Activated T-helper 17 cell treated with anti-CD3 and anti-CD28 coated beads, Interleukin-2, amount 50 U/mL, for 72 hours (primary cell): ENCODE results near the gene SCARB2. TPM values are rescaled to one million over a fixed set of nuclear protein-coding genes. Genes with fewer than 3 reads are reported as not detected.
A peak's percentile ranks its signal among the peaks of the same experiment; 100 is the strongest.

Experiments
- ATAC-seq: fragments of 150-1000 bp; cut with Tn5 transposase; replicated peaks from 2 replicates; pipeline ENCODE4 v1.10.0; 2021; ENCODE audit warnings: mild to moderate bottlenecking, moderate library complexity
- H3K27ac Mint-ChIP-seq: one replicate; pipeline ENCODE4 v1.8.0; 2022; ENCODE audit warnings: mixed read lengths
- H3K27me3 Mint-ChIP-seq: one replicate; pipeline ENCODE4 v1.8.0; 2022; ENCODE audit warnings: mixed read lengths
- H3K36me3 Mint-ChIP-seq: one replicate; pipeline ENCODE4 v1.8.0; 2022; ENCODE audit warnings: low read depth, mild to moderate bottlenecking, mixed read lengths
- H3K4me1 Mint-ChIP-seq: one replicate; pipeline ENCODE4 v1.8.0; 2022; ENCODE audit warnings: mixed read lengths
- H3K4me3 Mint-ChIP-seq: one replicate; pipeline ENCODE4 v1.8.0; 2022; ENCODE audit warnings: mild to moderate bottlenecking, mixed read lengths
- H3K9me3 Mint-ChIP-seq: one replicate; pipeline ENCODE4 v1.8.0; 2022; ENCODE audit warnings: mixed read lengths
- total RNA-seq, 2 donors: library from RNA; stranded (reverse); gene quantifications; one replicate each; pipeline ENCODE4 v1.2.3, GENCODE V29; 2022

Gene SCARB2
- total RNA-seq, 2 donors from 2014 or later, result 3.0 to 15.9 TPM

DNA sequence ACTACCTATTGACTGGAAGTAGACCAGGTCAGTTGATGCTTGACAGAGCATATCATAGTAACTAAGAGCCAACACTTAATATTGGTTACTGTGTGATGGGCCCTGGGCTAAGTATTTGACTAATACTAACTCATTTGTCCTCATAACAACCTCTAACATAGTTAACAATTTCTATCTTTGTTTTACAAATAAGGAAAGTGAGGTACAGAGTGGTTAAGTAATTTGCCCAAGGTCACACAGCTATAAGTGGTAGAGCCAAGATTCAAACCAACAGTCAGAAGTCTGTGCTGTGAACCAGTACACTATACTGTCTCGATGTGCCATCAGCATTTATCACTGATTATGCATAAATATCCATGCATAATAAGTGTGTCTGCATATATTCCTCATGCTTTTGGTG, 38.3 kb downstream of the SCARB2 start:
- no peak overlapping the region for H3K4me3 Mint-ChIP-seq

GRCh38 chr4:76174216-76174615, 39.4 kb downstream of the SCARB2 start:
- peaks cover 45% of the 10 kb centered on the region for H3K36me3 Mint-ChIP-seq
- H3K27ac Mint-ChIP-seq, result no peak overlapping the region
- no peaks in the 10 kb centered on the region for H3K4me1 Mint-ChIP-seq
- H3K4me3 Mint-ChIP-seq, result no peak overlapping the region
- no peak for ATAC-seq
- no peaks in the 10 kb centered on the region for H3K9me3 Mint-ChIP-seq
- no peaks in the 10 kb centered on the region for H3K27me3 Mint-ChIP-seq

More for the DNA sequence above, 38.3 kb downstream of the SCARB2 start:
- no peaks in the 10 kb centered on the region for H3K4me1 Mint-ChIP-seq
- H3K36me3 Mint-ChIP-seq, result peaks cover 37% of the 10 kb centered on the region
- ATAC-seq, result no peak
- no peaks in the 10 kb centered on the region for H3K9me3 Mint-ChIP-seq
- no peaks in the 10 kb centered on the region for H3K27me3 Mint-ChIP-seq
- no peak overlapping the region for H3K27ac Mint-ChIP-seq

GRCh38 chr4:76168688-76169087, 44.9 kb downstream of the SCARB2 start:
- Mint-ChIP-seq H3K27me3 (no peaks in the 10 kb centered on the region), H3K4me1 (no peaks in the 10 kb centered on the region), H3K9me3 (no peaks in the 10 kb centered on the region), H3K27ac (no peak overlapping the region), H3K36me3 (peaks cover 46% of the 10 kb centered on the region), H3K4me3 (no peak overlapping the region)
- ATAC-seq, result no peak

GRCh38 chr4:76166480-76166879, 47.1 kb downstream of the SCARB2 start:
- no peaks in the 10 kb centered on the region for H3K4me1 Mint-ChIP-seq
- peaks cover 53% of the 10 kb centered on the region for H3K36me3 Mint-ChIP-seq
- no peak overlapping the region for H3K4me3 Mint-ChIP-seq
- H3K27me3 Mint-ChIP-seq, result no peaks in the 10 kb centered on the region
- ATAC-seq, result no peak
- H3K27ac Mint-ChIP-seq, result no peak overlapping the region
- H3K9me3 Mint-ChIP-seq, result no peaks in the 10 kb centered on the region

DNA sequence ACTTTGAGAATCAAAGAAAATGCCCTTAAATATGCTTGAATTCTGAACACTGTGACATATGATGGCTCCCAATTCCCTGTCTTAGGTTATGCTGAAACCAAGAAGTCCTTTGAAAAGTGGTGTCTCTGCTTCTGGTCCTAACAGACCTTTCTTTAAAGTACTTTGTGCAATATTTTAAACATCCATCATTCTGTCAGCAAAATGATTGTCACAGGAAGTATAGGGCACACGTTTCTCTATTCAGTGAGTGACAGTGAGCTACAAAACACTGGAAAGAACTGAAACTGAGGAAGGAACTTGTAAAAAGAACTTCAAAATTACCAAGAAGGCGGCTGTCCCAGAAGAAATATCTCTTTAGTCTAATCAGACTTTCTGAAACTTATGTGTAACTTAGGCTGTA, 53.3 kb downstream of the SCARB2 start:
- Mint-ChIP-seq H3K4me3 (no peak overlapping the region), H3K9me3 (no peaks in the 10 kb centered on the region), H3K4me1 (no peaks in the 10 kb centered on the region)

GRCh38 chr4:76156635-76157034, 57.0 kb downstream of the SCARB2 start:
- Mint-ChIP-seq H3K36me3 (peaks cover 13% of the 10 kb centered on the region), H3K4me1 (no peaks in the 10 kb centered on the region), H3K9me3 (peaks cover 5% of the 10 kb centered on the region), H3K27me3 (no peaks in the 10 kb centered on the region), H3K27ac (no peak overlapping the region), H3K4me3 (no peak overlapping the region)
- ATAC-seq, result no peak

More for the DNA sequence above, 53.3 kb downstream of the SCARB2 start:
- Mint-ChIP-seq H3K27me3 (no peaks in the 10 kb centered on the region), H3K27ac (no peak overlapping the region), H3K36me3 (peaks cover 36% of the 10 kb centered on the region)
- ATAC-seq, result no peak

- Mint-ChIP-seq H3K4me1 (no peaks in the 10 kb centered on the region), H3K36me3 (peaks cover 7% of the 10 kb centered on the region), H3K27me3 (no peaks in the 10 kb centered on the region)
Measured at GRCh38 chr4:76155979-76156378, 57.6 kb downstream of the SCARB2 start.

GRCh38 chr4:76153356-76153755, 60.3 kb downstream of the SCARB2 start:
- Mint-ChIP-seq H3K4me1 (peaks cover 13% of the 10 kb centered on the region), H3K36me3 (peaks cover 4% of the 10 kb centered on the region), H3K4me3 (no peak overlapping the region), H3K27me3 (no peaks in the 10 kb centered on the region), H3K27ac (no peak overlapping the region), H3K9me3 (peaks cover 5% of the 10 kb centered on the region)
- ATAC-seq, result no peak

More at GRCh38 chr4:76155979-76156378, 57.6 kb downstream of the SCARB2 start:
- H3K27ac Mint-ChIP-seq, result no peak overlapping the region
- ATAC-seq, result no peak
- peaks cover 5% of the 10 kb centered on the region for H3K9me3 Mint-ChIP-seq
- H3K4me3 Mint-ChIP-seq, result no peak overlapping the region

DNA sequence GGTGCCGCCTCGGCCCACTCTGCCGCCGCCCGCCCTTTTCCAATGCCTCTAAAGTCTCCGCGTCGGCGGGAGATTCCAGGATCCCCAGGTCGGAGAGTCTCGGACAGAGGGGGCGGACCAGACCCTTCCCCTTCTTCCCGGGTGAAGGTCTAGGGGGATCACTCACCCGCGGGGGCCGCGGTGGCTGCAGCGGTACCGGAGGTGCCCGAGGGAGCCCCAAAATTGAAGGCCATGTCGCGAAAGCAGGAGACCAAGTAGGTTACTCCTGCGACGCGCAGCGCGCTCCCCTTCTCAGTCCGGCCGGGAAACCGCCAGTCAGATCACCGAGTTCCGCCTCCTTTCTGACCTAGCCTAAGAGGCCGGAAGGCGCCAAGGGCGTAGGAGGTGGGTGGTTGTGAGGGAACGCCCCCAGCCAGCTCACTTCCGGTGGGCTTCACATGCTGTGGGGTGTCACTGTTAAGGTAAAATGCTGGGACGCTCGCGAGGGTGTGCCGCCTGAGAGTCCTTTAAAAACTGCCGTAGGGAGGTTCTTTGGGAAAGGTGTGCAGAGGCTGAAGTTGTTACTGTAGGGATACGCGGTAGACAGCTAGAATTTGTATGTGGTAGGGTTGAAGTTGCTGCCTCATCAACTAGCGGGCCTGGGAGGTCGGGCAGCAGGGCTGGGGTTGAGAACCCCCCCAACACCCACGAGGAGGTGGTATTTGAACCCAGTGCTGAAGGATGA, 65.3 kb downstream of the SCARB2 start, which contains the start of gene NUP54:
TSS of gene NUP54 (minus strand) at position 256 of the 724 bp plus-strand sequence. CDS start at position 233, 23 bp downstream.
- peak within 1 kb of the TSS; percentile 100 for H3K4me3 Mint-ChIP-seq
- peak; percentile 99 for ATAC-seq
- peaks cover 23% of the 10 kb centered on the region for H3K36me3 Mint-ChIP-seq
- peak within 1 kb of the TSS; percentile 99 for H3K27ac Mint-ChIP-seq
- H3K27me3 Mint-ChIP-seq, result no peaks in the 10 kb centered on the region
- H3K9me3 Mint-ChIP-seq, result no peaks in the 10 kb centered on the region
- peaks cover 14% of the 10 kb centered on the region for H3K4me1 Mint-ChIP-seq

DNA sequence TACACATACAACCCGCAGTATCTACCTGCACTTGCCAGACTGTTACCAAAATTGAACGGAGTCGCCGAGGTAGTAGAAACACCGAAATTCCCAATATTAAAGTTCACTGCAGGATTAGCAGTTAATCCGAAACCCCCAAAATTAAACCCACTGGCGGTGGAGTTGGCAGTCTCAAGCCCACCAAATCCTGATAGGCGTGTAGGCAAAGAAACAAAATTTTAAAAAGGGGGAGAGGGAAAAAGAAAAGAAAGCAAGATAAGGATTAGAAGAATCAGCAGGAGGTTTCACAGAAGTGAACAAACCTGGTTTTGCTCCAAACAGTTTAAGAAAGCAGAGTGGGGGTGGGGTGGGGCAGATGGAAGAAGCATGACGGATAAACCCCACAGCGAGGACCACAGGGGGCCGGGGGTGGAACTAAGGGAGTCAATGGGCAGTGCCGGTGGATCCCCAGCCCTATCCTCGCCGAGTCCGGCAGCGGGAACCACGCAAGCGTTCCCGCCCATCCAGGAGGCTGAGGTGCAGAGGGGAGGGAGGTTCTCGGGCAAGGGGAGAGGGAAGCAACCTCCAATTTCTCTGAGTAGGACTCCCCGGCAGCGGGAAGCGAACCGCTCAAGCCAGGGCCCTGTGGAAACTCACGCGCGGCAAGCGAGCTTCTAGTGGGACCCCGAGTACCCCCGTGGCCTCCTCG, 66.0 kb downstream of the SCARB2 start:
- peak; percentile 72 for ATAC-seq
- H3K9me3 Mint-ChIP-seq, result no peaks in the 10 kb centered on the region
- H3K4me1 Mint-ChIP-seq, result peaks cover 14% of the 10 kb centered on the region

GRCh38 chr4:76144546-76144945, 69.1 kb downstream of the SCARB2 start:
- ATAC-seq, result no peak
- Mint-ChIP-seq H3K4me3 (no peak overlapping the region), H3K27ac (no peak overlapping the region), H3K27me3 (no peaks in the 10 kb centered on the region), H3K4me1 (peaks cover 23% of the 10 kb centered on the region), H3K9me3 (no peaks in the 10 kb centered on the region), H3K36me3 (peaks cover 61% of the 10 kb centered on the region)

More for the DNA sequence above, 66.0 kb downstream of the SCARB2 start:
- Mint-ChIP-seq H3K27ac (peak overlapping the region; percentile 99), H3K27me3 (no peaks in the 10 kb centered on the region), H3K36me3 (peaks cover 30% of the 10 kb centered on the region), H3K4me3 (peak overlapping the region; percentile 100)

- Mint-ChIP-seq H3K36me3 (peaks cover 82% of the 10 kb centered on the region), H3K27ac (no peak overlapping the region), H3K4me3 (no peak overlapping the region), H3K27me3 (no peaks in the 10 kb centered on the region), H3K4me1 (peaks cover 19% of the 10 kb centered on the region), H3K9me3 (no peaks in the 10 kb centered on the region)
- no peak for ATAC-seq
Measured at GRCh38 chr4:76141241-76141640, 72.4 kb downstream of the SCARB2 start.

- no peak for ATAC-seq
- Mint-ChIP-seq H3K27ac (no peak overlapping the region), H3K4me3 (no peak overlapping the region), H3K9me3 (no peaks in the 10 kb centered on the region), H3K4me1 (no peaks in the 10 kb centered on the region), H3K27me3 (no peaks in the 10 kb centered on the region), H3K36me3 (peaks cover 90% of the 10 kb centered on the region)
Measured at GRCh38 chr4:76127754-76128153, 85.9 kb downstream of the SCARB2 start.

GRCh38 chr4:76125816-76126215, 87.8 kb downstream of the SCARB2 start:
- no peaks in the 10 kb centered on the region for H3K4me1 Mint-ChIP-seq
- H3K27ac Mint-ChIP-seq, result no peak overlapping the region
- peaks cover 90% of the 10 kb centered on the region for H3K36me3 Mint-ChIP-seq
- H3K27me3 Mint-ChIP-seq, result no peaks in the 10 kb centered on the region
- H3K9me3 Mint-ChIP-seq, result no peaks in the 10 kb centered on the region
- no peak overlapping the region for H3K4me3 Mint-ChIP-seq
- ATAC-seq, result no peak

- ATAC-seq, result no peak
- no peak overlapping the region for H3K4me3 Mint-ChIP-seq
- no peak overlapping the region for H3K27ac Mint-ChIP-seq
- peaks cover 97% of the 10 kb centered on the region for H3K36me3 Mint-ChIP-seq
- H3K4me1 Mint-ChIP-seq, result peaks cover 5% of the 10 kb centered on the region
- no peaks in the 10 kb centered on the region for H3K9me3 Mint-ChIP-seq
- H3K27me3 Mint-ChIP-seq, result no peaks in the 10 kb centered on the region
Measured at GRCh38 chr4:76120199-76120598, 93.4 kb downstream of the SCARB2 start.
